Fibroblast of pulmonary artery (primary cell): Measurements from ENCODE around the gene TRAF6.

Experiments used
- DNase-seq: peaks from one replicate; pipeline ENCODE4 v3.0.0-alpha.2; 2010; ENCODE audit warnings: low read depth
- H3K4me3 ChIP-seq: replicated peaks from 2 replicates; pipeline ENCODE4 v1.5.1; 2011; ENCODE audit warnings: low read depth, mild to moderate bottlenecking, control low read depth, low read length, moderate library complexity
- TF ChIP-seq, protein P1 (sequence below): IDR thresholded peaks from 2 replicates; pipeline ENCODE4 v1.5.1; 2011; ENCODE audit warnings: mild to moderate bottlenecking, control low read depth, low read length, inconsistent platforms; ENCODE audit errors: missing control alignments

Gene TRAF6

DNA sequence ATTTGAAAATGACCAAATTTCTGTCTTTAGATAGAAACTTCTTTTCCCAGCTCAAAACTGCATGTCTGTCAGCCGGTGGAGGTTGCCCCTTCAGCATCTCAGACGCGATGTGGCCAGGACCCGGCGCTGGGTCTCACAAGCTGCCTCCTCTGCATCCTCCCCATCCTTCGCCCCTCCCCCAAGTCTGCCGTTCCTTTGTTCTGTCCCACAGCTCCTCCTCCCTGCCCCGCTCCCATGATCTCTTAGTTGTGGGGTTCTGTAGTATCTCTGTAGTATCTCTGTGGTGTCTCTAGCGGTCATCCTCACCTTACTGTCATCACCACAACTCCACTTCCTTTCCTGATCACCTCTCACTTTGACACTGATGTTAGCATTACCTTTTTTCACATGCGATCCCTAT is 49.9 kb downstream of the TRAF6 start:
- DNase-seq, result no peak
- TF ChIP-seq, protein P1, sequence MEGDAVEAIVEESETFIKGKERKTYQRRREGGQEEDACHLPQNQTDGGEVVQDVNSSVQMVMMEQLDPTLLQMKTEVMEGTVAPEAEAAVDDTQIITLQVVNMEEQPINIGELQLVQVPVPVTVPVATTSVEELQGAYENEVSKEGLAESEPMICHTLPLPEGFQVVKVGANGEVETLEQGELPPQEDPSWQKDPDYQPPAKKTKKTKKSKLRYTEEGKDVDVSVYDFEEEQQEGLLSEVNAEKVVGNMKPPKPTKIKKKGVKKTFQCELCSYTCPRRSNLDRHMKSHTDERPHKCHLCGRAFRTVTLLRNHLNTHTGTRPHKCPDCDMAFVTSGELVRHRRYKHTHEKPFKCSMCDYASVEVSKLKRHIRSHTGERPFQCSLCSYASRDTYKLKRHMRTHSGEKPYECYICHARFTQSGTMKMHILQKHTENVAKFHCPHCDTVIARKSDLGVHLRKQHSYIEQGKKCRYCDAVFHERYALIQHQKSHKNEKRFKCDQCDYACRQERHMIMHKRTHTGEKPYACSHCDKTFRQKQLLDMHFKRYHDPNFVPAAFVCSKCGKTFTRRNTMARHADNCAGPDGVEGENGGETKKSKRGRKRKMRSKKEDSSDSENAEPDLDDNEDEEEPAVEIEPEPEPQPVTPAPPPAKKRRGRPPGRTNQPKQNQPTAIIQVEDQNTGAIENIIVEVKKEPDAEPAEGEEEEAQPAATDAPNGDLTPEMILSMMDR, result no peak
- H3K4me3 ChIP-seq, result no peak overlapping the region

DNA sequence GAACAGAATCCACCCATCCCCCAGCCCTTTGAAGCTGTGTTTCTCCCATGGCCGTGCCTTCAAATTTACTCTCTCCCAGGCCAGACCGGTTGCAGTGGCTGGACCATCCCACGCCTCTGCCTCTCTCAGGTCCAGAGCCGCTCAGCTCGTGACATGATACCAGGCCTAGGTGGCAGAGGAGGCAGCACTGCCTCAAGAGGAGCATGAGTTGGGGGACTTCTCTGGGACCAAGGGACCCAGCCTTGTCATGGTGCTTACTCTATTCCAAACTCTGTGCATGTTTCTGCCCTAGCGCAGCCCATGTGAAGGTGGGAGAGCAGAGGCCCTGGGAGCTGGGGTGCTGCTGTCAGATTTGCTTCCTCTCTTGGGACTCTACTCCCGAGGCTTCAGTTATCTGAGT is 51.0 kb downstream of the TRAF6 start:
- no peak for DNase-seq
- TF ChIP-seq, protein P1, result no peak
- H3K4me3 ChIP-seq, result no peak overlapping the region

DNA sequence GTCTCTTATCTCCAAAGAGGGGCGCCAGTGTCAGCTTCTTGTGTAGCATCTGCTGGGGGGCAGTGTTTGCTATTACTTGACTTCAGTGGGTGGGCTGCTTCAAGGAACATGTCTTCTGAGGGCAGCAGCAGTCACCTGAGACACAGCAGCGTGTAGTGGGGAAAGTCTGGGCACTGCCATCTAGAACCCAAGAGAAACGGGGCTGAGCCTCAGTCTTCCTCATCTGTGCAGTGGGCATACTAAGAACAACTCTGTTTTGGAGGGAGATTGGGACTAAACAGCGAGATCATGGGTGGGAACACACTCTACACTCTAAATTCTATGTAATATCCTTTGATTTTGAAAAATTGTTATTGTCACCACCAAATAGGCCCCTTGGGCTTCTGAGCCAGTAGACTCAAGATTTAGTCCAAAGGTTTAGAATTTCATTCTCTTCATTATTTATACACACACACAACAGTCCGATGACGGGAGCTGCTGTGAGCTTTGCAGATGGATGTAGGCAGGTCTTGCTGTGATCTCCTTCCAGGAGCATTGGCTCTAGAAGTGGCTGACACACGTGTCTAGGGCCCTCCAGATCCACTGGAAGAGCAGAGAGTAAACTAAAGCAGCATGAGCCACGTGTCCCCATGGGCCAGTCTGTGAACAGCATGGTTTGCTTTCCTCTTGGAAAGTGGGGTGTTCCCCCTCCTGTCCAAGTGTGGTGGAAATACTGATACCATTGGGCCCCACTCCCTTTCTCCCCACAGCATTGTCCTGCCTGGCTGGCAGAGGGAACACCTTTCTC is 51.8 kb downstream of the TRAF6 start:
- no peak for DNase-seq
- TF ChIP-seq, protein P1, result no peak
- H3K4me3 ChIP-seq, result no peak overlapping the region

DNA sequence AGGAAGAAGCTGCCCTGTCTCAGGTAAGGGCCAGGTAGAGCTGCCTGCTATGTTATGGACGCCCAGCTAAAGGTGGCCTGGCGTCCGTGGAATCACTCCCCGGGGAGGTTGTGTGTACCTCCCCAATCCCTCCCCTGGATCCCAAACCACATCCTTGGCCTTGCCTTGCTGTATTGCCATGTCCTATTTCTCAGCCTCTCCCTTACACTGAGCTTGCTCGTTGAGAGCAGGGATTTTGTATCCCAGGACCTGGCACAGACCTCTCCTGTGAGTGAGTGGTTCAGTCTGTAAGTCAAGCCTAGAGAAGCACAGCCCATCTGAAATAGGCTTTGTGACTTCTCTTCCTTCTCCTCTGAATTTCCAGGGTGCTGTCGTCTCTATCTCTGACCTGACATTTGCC is 53.9 kb downstream of the TRAF6 start:
- H3K4me3 ChIP-seq, result no peak overlapping the region
- DNase-seq, result no peak
- TF ChIP-seq, protein P1, result no peak

DNA sequence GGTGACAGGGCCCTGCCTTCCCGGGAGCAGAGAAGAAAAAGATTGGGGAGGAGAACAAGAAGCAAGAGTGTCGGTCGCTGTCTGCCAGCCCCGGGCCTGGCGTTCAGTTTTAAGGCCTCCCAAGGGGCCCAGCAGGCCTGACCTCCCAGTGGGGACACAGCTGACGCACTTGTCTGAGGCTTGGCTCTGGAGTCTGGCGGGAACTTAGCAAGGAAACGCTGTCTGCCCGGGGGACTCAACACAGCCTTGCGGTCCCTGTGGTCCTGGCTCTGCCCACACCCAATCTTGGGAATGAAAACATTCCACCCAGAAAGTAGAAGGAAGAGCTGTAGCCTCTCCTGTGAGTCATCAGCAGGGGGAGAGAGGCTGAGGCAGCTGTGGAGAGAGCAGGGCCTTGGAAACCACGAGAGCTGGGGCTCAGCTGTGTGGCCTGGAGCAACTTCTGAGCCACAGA is 54.4 kb downstream of the TRAF6 start:
- TF ChIP-seq, protein P1, result peak; percentile 15
- H3K4me3 ChIP-seq, result no peak overlapping the region
- DNase-seq, result peak; percentile 97

DNA sequence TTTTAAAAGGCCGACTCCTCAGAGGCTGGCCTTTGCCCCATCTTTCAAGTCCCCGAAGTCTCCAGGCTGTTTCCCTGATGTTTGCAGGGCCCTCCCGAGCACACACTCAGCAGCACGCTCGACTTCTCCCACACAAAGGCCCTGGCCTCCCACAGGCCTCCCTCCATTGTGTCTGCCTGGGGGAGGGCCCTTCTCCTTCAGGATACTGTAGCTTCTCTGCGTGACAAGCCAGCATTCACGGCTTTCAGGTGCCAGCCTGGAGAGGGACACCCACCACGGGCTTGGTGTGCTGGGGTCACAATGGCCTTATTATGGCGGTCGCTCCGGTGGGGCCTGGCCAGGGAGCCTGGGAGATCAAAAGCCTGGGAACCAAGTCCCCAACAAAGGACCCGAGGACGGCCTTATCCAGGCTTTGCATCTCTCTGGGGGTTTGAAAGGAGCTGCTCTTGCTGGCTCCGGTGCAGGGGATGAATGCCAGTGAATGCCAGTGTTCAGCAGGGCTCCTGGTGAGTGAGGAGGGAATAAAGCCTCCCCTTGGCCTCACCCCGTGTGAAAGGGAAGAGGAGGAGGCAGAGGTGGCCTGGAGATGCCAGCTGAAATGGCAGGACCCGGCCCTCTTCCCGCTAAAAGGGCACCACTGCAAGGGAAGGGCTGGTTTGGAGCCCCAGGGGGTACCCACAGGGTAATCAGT is 55.0 kb downstream of the TRAF6 start:
- no peak overlapping the region for H3K4me3 ChIP-seq
- DNase-seq, result peak; percentile 78
- TF ChIP-seq, protein P1, result no peak
